Hepatocyte (in vitro differentiated cells): Measurements from ENCODE around the gene FGGY.

Source experiments
- EZH2 ChIP-seq: fragments of 200-600 bp; sonication (generic); IDR thresholded peaks from 2 replicates; pipeline ENCODE4 v1.6.1; 2016; ENCODE audit warnings: antibody characterized with exemption, mild to moderate bottlenecking, borderline replicate concordance
- EZH2phosphoT487 ChIP-seq: fragments of 200-600 bp; sonication (generic); IDR thresholded peaks from one replicate; pipeline ENCODE4 v1.6.1; 2018; ENCODE audit warnings: antibody characterized with exemption, mild to moderate bottlenecking, low read depth, moderate library complexity; ENCODE audit not compliant: unreplicated experiment, severe bottlenecking
- TF ChIP-seq, protein P1 (sequence below): fragments of 200-600 bp; sonication (generic); IDR thresholded peaks from 2 replicates; pipeline ENCODE4 v1.5.1; 2016; ENCODE audit warnings: antibody characterized with exemption, mild to moderate bottlenecking; ENCODE audit not compliant: poor library complexity

- TF ChIP-seq EZH2 (no peak), EZH2phosphoT487 (no peak)
- TF ChIP-seq, protein P1, sequence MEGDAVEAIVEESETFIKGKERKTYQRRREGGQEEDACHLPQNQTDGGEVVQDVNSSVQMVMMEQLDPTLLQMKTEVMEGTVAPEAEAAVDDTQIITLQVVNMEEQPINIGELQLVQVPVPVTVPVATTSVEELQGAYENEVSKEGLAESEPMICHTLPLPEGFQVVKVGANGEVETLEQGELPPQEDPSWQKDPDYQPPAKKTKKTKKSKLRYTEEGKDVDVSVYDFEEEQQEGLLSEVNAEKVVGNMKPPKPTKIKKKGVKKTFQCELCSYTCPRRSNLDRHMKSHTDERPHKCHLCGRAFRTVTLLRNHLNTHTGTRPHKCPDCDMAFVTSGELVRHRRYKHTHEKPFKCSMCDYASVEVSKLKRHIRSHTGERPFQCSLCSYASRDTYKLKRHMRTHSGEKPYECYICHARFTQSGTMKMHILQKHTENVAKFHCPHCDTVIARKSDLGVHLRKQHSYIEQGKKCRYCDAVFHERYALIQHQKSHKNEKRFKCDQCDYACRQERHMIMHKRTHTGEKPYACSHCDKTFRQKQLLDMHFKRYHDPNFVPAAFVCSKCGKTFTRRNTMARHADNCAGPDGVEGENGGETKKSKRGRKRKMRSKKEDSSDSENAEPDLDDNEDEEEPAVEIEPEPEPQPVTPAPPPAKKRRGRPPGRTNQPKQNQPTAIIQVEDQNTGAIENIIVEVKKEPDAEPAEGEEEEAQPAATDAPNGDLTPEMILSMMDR = no peak
Measured at GRCh38 chr1:59401581-59401980, 104.7 kb downstream of the FGGY start.
